Activated naive CD4-positive, alpha-beta T cell treated with anti-CD3 and anti-CD28 coated beads for 36 hours (primary cell): ENCODE results near the gene PDE11A. TPM values are rescaled to one million over a fixed set of nuclear protein-coding genes. Genes with fewer than 3 reads are reported as not detected.

Source experiments
- CTCF ChIA-PET: fragments of 350-600 bp; sonication (Branson Sonifier 250); formaldehyde crosslinking; loops from one replicate; lab custom pipeline; 2021; ENCODE audit warnings: antibody characterized with exemption; lab: Charles Lee
- DNase-seq: peaks from one replicate; pipeline ENCODE4 v3.0.0-alpha.2; 2020
- H3K27ac Mint-ChIP-seq: one replicate; pipeline ENCODE4 v1.8.0; 2021; ENCODE audit warnings: mild to moderate bottlenecking, mixed read lengths
- H3K27me3 Mint-ChIP-seq: one replicate; pipeline ENCODE4 v1.8.0; 2021; ENCODE audit warnings: low read depth, mixed read lengths
- H3K36me3 Mint-ChIP-seq: one replicate; pipeline ENCODE4 v1.8.0; 2021; ENCODE audit warnings: low read depth, mixed read lengths
- H3K4me1 Mint-ChIP-seq: one replicate; pipeline ENCODE4 v1.8.0; 2021; ENCODE audit warnings: low read depth, mixed read lengths
- H3K4me3 Mint-ChIP-seq: one replicate; pipeline ENCODE4 v1.8.0; 2021; ENCODE audit warnings: mild to moderate bottlenecking, moderate library complexity, mixed read lengths
- H3K9me3 Mint-ChIP-seq: one replicate; pipeline ENCODE4 v1.8.0; 2021; ENCODE audit warnings: mixed read lengths
- intact Hi-C: fragments of 100-400 bp; cut with micrococcal nuclease; formaldehyde crosslinking; loops from one replicate; pipeline ENCODE4 v1.15.1; 2023
- total RNA-seq, 2 experiments: library from RNA; stranded (reverse); gene quantifications; one replicate each; pipeline ENCODE4 v1.2.3, GENCODE V29; 2021

PDE11A gene
- total RNA-seq, 2 experiments from 2014 or later, result not detected

DNA sequence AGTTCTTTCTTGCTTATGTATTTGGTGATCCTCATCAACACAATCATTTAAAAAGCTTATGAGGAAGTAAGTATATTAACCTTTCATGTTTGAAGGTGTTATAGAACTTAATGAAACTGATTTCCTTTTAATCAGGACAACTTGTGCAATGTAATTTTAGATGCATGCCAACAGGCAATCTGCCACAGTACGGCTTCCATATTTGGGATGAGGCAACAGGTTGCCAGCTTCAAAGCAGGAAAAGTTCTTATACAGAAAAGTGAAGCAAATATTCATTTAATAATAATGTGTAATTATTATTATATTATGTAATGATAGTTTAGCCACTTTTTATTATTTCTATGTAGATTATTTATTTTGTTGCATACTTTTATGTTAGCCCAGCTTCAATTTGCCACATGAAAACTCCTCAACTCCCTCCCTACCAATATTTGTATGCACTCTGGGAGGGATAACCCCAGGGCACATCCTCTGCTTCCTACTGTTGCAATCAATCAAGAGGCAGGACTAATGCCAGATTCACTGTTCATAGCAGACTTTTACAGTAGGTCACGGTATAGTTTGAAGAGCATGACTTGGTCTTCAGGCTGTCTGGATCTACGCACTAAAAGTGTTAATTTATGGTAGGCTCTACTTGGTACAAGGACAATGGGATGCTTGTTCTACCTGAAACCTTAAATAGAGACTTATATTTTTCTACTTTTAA, 402.8 kb downstream of the PDE11A start:
- DNase-seq, result no peak
- H3K9me3 Mint-ChIP-seq, result no peaks in the 10 kb centered on the region
- intact Hi-C loops, result no loop called here
- CTCF ChIA-PET, result interaction anchor here (1.1 to 1.8 kb wide), 3 partner anchors 94 to 251 kb away, joined by 3 to 5 read pairs (median 5); no protein-coding TSS in a partner anchor
- no peak overlapping the region for H3K27ac Mint-ChIP-seq
- no peaks in the 10 kb centered on the region for H3K36me3 Mint-ChIP-seq
- H3K27me3 Mint-ChIP-seq, result peaks cover 8% of the 10 kb centered on the region
- H3K4me3 Mint-ChIP-seq, result no peak overlapping the region
- H3K4me1 Mint-ChIP-seq, result peaks cover 8% of the 10 kb centered on the region

GRCh38 chr2:177669201-177669600, 403.4 kb downstream of the PDE11A start:
- no peak overlapping the region for H3K4me3 Mint-ChIP-seq
- no peak overlapping the region for H3K27ac Mint-ChIP-seq
- no peaks in the 10 kb centered on the region for H3K9me3 Mint-ChIP-seq
- intact Hi-C loops, result no loop called here
- H3K27me3 Mint-ChIP-seq, result peaks cover 8% of the 10 kb centered on the region
- no peaks in the 10 kb centered on the region for H3K36me3 Mint-ChIP-seq
- CTCF ChIA-PET, result interaction anchor here (1.1 to 1.8 kb wide), 3 partner anchors 94 to 250 kb away, joined by 3 to 5 read pairs (median 5); no protein-coding TSS in a partner anchor
- H3K4me1 Mint-ChIP-seq, result peaks cover 8% of the 10 kb centered on the region
- DNase-seq, result no peak

DNA sequence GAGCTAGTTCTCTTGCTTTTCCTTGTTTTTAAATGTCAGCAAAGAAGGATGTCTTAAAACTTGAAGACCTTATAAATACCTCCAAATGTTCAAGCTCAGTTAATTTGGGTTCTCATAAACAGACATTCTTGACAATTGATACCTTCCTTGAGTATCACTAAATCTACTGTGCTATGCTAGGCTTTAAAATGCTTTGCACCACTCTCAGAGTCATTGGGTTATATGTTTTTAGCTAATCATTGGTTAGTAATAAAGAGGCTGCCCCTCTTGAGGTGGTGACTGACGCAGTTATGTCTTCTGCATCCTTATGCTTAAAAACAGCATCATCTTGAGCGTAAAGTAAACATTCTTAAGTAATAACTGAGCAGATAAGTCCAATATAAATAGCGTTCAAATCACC, 404.0 kb downstream of the PDE11A start:
- H3K36me3 Mint-ChIP-seq, result no peaks in the 10 kb centered on the region
- H3K4me1 Mint-ChIP-seq, result peaks cover 8% of the 10 kb centered on the region
- no peak overlapping the region for H3K4me3 Mint-ChIP-seq
- no peak overlapping the region for H3K27ac Mint-ChIP-seq
- intact Hi-C loops, result no loop called here
- H3K9me3 Mint-ChIP-seq, result no peaks in the 10 kb centered on the region
- DNase-seq, result no peak
- CTCF ChIA-PET, result interaction anchor here (1.1 to 1.8 kb wide), 3 partner anchors 95 to 250 kb away, joined by 3 to 5 read pairs (median 5); no protein-coding TSS in a partner anchor
- peaks cover 8% of the 10 kb centered on the region for H3K27me3 Mint-ChIP-seq

- Mint-ChIP-seq H3K36me3 (no peaks in the 10 kb centered on the region), H3K4me3 (no peak overlapping the region), H3K4me1 (peaks cover 8% of the 10 kb centered on the region), H3K9me3 (no peaks in the 10 kb centered on the region), H3K27me3 (peaks cover 8% of the 10 kb centered on the region), H3K27ac (no peak overlapping the region)
- CTCF ChIA-PET, result interaction anchor here (0.6 kb wide), 1 partner anchor 1715 kb away, joined by 5 read pairs; no protein-coding TSS in a partner anchor
- DNase-seq, result no peak
- intact Hi-C loops, result no loop called here
Measured at GRCh38 chr2:177667626-177668025, 405.0 kb downstream of the PDE11A start.

DNA sequence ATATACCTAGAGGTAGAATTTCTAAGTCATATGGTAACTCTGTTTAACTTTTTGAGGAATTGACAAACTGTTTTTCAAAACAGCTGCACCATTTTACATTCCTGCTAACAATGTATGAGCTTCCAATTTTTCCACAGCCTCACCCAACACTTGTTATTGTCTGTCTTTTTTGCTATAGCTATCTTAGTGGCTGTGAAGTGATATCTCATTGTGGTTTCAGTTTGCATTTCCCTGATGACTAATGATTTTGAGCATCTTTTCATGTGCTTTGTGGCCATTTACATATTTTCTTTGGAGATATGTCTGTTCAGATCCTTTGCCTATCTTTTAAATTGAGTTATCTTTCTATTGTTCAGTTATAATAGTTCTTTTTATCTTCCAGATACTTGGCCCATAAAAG, 406.2 kb downstream of the PDE11A start:
- no peaks in the 10 kb centered on the region for H3K36me3 Mint-ChIP-seq
- H3K4me3 Mint-ChIP-seq, result no peak overlapping the region
- intact Hi-C loops, result no loop called here
- no peak for DNase-seq
- H3K27me3 Mint-ChIP-seq, result peaks cover 5% of the 10 kb centered on the region
- CTCF ChIA-PET, result no interaction called here
- peaks cover 8% of the 10 kb centered on the region for H3K4me1 Mint-ChIP-seq
- no peaks in the 10 kb centered on the region for H3K9me3 Mint-ChIP-seq
- no peak overlapping the region for H3K27ac Mint-ChIP-seq

GRCh38 chr2:177665948-177666347, 406.6 kb downstream of the PDE11A start:
- intact Hi-C loops, result no loop called here
- Mint-ChIP-seq H3K27ac (no peak overlapping the region), H3K36me3 (no peaks in the 10 kb centered on the region), H3K4me3 (no peak overlapping the region), H3K4me1 (peaks cover 4% of the 10 kb centered on the region), H3K9me3 (no peaks in the 10 kb centered on the region), H3K27me3 (peaks cover 5% of the 10 kb centered on the region)
- no peak for DNase-seq
- CTCF ChIA-PET, result no interaction called here

GRCh38 chr2:177665328-177665727, 407.2 kb downstream of the PDE11A start:
- CTCF ChIA-PET, result no interaction called here

GRCh38 chr2:177662895-177663294, 409.7 kb downstream of the PDE11A start:
- no peak overlapping the region for H3K27ac Mint-ChIP-seq
- CTCF ChIA-PET, result interaction anchor here (0.7 kb wide), 1 partner anchor 11 kb away, joined by 3 read pairs; no protein-coding TSS in a partner anchor

More at GRCh38 chr2:177665328-177665727, 407.2 kb downstream of the PDE11A start:
- no peak overlapping the region for H3K4me3 Mint-ChIP-seq
- no peak overlapping the region for H3K27ac Mint-ChIP-seq
- DNase-seq, result no peak
- H3K27me3 Mint-ChIP-seq, result peaks cover 5% of the 10 kb centered on the region
- H3K4me1 Mint-ChIP-seq, result peaks cover 3% of the 10 kb centered on the region
- H3K9me3 Mint-ChIP-seq, result no peaks in the 10 kb centered on the region
- intact Hi-C loops, result no loop called here
- no peaks in the 10 kb centered on the region for H3K36me3 Mint-ChIP-seq

GRCh38 chr2:177660742-177661141, 411.8 kb downstream of the PDE11A start:
- Mint-ChIP-seq H3K4me1 (no peaks in the 10 kb centered on the region), H3K27me3 (peaks cover 10% of the 10 kb centered on the region), H3K27ac (no peak overlapping the region), H3K36me3 (no peaks in the 10 kb centered on the region), H3K4me3 (no peak overlapping the region), H3K9me3 (no peaks in the 10 kb centered on the region)
- intact Hi-C loops, result no loop called here
- CTCF ChIA-PET, result no interaction called here
- no peak for DNase-seq

More at GRCh38 chr2:177662895-177663294, 409.7 kb downstream of the PDE11A start:
- no peak for DNase-seq
- intact Hi-C loops, result no loop called here
- Mint-ChIP-seq H3K4me3 (no peak overlapping the region), H3K27me3 (no peaks in the 10 kb centered on the region), H3K4me1 (peaks cover 3% of the 10 kb centered on the region), H3K9me3 (no peaks in the 10 kb centered on the region), H3K36me3 (no peaks in the 10 kb centered on the region)

DNA sequence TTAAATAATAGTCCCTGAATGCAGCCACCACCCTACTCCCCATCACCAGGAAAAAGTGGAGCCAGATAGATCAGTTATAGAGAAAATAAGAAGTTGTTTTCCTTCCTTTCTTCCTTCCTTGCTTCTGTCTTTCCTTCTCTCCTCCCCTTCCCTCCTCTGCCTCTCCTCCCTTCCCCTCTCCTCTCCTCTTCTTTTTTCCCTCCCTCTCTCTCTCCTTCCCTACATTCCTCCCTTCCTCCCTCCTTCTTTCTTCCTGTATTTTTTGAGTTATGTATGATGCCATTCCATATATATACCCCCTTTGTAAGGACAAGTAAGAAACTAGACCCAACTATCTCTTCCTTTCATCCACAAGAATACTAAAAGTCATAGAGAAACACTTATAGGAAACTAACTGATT, 414.3 kb downstream of the PDE11A start:
- Mint-ChIP-seq H3K4me1 (no peaks in the 10 kb centered on the region), H3K4me3 (no peak overlapping the region), H3K9me3 (no peaks in the 10 kb centered on the region), H3K36me3 (no peaks in the 10 kb centered on the region), H3K27ac (no peak overlapping the region), H3K27me3 (peaks cover 12% of the 10 kb centered on the region)
- DNase-seq, result no peak
- CTCF ChIA-PET, result no interaction called here
- intact Hi-C loops, result no loop called here

DNA sequence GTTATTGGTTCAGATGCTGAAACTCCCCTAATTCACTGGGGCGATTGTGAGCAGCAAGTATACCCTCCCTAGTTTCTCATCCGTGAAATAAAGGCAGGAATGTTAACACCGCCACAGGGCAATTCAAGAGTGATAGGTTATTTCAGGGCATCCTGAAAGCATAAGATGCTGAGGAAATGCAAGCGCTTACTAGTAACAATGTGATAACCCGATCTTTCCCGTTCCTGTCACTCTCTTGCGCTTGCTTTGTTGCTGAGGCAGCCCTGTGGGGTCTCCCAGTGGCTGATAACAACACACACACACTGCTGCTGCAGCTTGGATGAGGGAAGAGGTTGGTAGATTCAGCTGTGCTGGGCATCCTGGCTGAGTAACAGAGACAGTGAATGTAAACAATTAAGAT, 420.7 kb downstream of the PDE11A start:
- Mint-ChIP-seq H3K4me3 (no peak overlapping the region), H3K27me3 (peaks cover 8% of the 10 kb centered on the region), H3K27ac (no peak overlapping the region), H3K4me1 (no peaks in the 10 kb centered on the region), H3K9me3 (no peaks in the 10 kb centered on the region), H3K36me3 (no peaks in the 10 kb centered on the region)
- CTCF ChIA-PET, result no interaction called here
- intact Hi-C loops, result no loop called here
- no peak for DNase-seq

DNA sequence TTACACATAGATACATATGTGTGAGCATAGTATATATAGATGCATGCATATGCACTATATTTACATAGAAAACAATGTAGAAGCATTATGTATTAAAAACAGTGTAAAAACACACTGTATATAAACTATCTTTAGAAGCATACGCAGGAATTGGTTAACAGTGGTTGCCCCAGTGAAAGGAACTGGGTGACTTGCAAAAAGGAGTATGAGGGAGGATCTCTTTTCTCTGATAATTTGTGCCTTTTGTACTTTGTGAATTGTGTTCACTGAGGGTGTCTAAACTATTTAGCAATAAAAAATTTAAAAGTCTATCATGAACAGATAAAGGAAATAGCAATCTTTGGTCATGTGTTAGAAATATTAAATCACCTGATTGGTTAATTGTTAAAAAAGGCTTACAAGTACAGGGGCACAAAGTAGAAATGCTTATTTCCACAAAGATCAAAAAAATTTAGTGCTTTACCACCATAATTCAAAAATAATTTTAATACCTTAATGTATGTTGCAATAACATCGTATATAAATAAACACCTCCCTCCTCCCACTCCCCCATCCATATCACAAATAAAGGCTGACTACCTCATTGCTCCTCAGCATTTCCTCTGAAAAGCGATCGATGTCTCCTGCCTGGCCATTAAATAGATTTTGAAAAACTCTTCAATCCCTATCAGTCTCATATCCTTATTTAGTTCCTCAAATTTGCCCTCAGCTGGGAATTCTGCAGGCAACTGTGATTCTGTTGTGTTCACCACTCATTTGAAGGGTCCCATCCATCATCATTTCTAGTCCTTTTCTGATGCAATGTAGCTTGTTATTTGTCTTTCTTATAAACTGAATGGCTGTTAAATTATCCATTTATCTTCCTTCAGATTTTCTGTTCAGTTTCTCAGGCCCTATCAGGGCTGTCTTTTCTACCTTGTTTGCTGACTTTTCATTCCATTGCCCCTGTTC, 422.7 kb downstream of the PDE11A start:
- H3K4me3 Mint-ChIP-seq, result no peak overlapping the region
- CTCF ChIA-PET, result no interaction called here
- no peaks in the 10 kb centered on the region for H3K9me3 Mint-ChIP-seq
- intact Hi-C loops, result no loop called here
- no peak overlapping the region for H3K27ac Mint-ChIP-seq
- H3K4me1 Mint-ChIP-seq, result no peaks in the 10 kb centered on the region
- DNase-seq, result no peak
- H3K36me3 Mint-ChIP-seq, result no peaks in the 10 kb centered on the region
- H3K27me3 Mint-ChIP-seq, result peaks cover 5% of the 10 kb centered on the region
